Right atrium auricular region (tissue), 2 donors: ENCODE results near the gene SPPL2B. TPM values are rescaled to one million over a fixed set of nuclear protein-coding genes. Genes with fewer than 3 reads are reported as not detected.

Source experiments
- DNase-seq: peaks from one replicate; pipeline ENCODE4 v3.0.0-alpha.2; 2019; ENCODE audit warnings: low spot score
- H3K27ac ChIP-seq, 2 donors: fragments of 200-600 bp; sonication (generic); 1 replicate in 1 of 2; 2 replicates in 1 of 2; pipeline ENCODE4 v1.5.1; 2016 to 2019
- H3K27me3 ChIP-seq, 2 donors: fragments of 200-600 bp; sonication (generic); one replicate each; pipeline versions ENCODE4 v1.5.1 to v1.6.0; 2017 to 2019
- H3K36me3 ChIP-seq: fragments of 200-600 bp; sonication (generic); one replicate; pipeline ENCODE4 v1.5.1; 2016
- H3K4me1 ChIP-seq, 2 donors: fragments of 200-600 bp; sonication (generic); one replicate each; pipeline versions ENCODE4 v1.5.1 to v1.6.0; 2017 to 2019
- H3K4me3 ChIP-seq, 2 donors: fragments of 200-600 bp; sonication (generic); 1 replicate in 1 of 2; 2 replicates in 1 of 2; pipeline ENCODE4 v1.5.1; 2017 to 2019; ENCODE audit warnings: mild to moderate bottlenecking in 1 of 2, moderate library complexity in 1 of 2
- H3K9me3 ChIP-seq, 2 donors: fragments of 200-600 bp; sonication (generic); one replicate each; pipeline ENCODE4 v1.5.1; 2019
- total RNA-seq, 2 donors: library from RNA; depleted of rRNA; stranded (reverse); fragments of >200 nt; gene quantifications; one replicate each; pipeline ENCODE4 v1.1.0, GENCODE V29; 2016
- TF ChIP-seq, protein P1 (sequence below), 2 donors: fragments of 200-600 bp; sonication (generic); IDR thresholded peaks; one replicate each; pipeline ENCODE4 v1.5.1; 2019; ENCODE audit warnings: antibody characterized with exemption in 2 of 2

The SPPL2B gene
- total RNA-seq, 2 donors from 2014 or later = 16.7 to 19.8 TPM

DNA sequence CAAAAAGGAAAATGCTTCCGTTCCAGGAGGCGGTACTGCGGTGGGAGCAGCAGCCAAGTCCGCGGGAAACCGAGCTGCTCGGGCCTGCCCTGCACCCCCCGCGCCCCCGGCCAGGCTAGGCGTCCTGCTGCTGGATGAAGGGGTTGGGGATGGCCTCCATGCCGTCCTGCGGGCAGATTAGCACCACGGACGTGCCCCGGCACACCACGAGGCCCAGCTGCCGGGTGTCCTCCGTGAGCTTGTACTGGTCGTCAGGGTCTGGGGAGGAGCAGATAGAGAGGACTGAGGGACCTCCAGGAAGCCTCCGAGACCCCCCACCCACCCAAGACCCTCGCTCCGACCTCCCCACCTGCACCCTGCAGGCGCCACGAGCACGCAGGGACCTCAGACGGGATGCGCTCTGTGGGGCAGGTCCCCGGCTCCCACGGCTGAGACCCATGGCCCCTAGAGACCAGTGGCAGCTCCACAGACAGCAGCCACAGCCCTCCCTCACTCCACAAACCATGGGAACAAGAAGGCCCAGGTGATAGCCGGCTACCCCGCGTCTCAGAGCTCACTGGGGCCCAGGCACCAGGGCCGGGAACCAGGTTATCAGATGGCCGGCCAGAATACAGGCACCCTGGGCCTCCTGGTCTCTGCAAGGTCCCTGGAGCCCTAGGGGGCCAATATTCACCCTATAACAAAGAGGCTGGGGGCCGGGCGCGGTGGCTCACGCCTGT lies 6.8 kb upstream of the SPPL2B start:
- no peaks in the 10 kb centered on the region for H3K27me3 ChIP-seq
- H3K9me3 ChIP-seq = no peaks in the 10 kb centered on the region
- no peak overlapping the region for H3K4me3 ChIP-seq
- H3K4me1 ChIP-seq = peaks cover 0 to 4% of the 10 kb centered on the region in 2 donors
- no peak overlapping the region for H3K27ac ChIP-seq
- peaks cover 14% of the 10 kb centered on the region for H3K36me3 ChIP-seq
- TF ChIP-seq, protein P1, sequence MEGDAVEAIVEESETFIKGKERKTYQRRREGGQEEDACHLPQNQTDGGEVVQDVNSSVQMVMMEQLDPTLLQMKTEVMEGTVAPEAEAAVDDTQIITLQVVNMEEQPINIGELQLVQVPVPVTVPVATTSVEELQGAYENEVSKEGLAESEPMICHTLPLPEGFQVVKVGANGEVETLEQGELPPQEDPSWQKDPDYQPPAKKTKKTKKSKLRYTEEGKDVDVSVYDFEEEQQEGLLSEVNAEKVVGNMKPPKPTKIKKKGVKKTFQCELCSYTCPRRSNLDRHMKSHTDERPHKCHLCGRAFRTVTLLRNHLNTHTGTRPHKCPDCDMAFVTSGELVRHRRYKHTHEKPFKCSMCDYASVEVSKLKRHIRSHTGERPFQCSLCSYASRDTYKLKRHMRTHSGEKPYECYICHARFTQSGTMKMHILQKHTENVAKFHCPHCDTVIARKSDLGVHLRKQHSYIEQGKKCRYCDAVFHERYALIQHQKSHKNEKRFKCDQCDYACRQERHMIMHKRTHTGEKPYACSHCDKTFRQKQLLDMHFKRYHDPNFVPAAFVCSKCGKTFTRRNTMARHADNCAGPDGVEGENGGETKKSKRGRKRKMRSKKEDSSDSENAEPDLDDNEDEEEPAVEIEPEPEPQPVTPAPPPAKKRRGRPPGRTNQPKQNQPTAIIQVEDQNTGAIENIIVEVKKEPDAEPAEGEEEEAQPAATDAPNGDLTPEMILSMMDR (IDR thresholded peaks at IDR 0.05) = no peak
- DNase-seq = no peak

DNA sequence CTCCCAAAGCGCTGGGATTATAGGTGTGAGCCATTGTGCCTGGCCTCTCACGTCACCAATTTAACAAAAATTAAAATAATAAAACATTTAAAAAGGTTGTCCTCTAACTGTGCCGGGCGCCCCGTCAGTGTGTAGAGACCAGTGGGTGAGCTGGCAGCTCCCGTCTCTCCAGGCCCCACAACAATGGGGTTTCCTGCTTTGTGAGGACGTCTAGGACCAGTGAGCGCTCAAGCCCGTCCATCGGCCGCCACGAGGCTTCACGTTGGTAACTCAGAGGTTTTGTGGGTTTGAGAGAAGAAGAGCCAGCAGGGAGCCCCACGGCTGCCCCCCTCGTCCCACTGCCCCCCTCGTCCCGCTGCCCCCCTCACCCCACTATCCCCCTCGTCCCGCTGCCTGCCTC lies 4.8 kb upstream of the SPPL2B start:
- no peaks in the 10 kb centered on the region for H3K9me3 ChIP-seq
- no peak overlapping the region for H3K4me3 ChIP-seq
- H3K4me1 ChIP-seq = peaks cover 0 to 17% of the 10 kb centered on the region in 2 donors
- TF ChIP-seq, protein P1 (IDR thresholded peaks at IDR 0.05) = no peak
- H3K36me3 ChIP-seq = peaks cover 14% of the 10 kb centered on the region
- DNase-seq = no peak
- no peak overlapping the region for H3K27ac ChIP-seq
- H3K27me3 ChIP-seq = no peaks in the 10 kb centered on the region

DNA sequence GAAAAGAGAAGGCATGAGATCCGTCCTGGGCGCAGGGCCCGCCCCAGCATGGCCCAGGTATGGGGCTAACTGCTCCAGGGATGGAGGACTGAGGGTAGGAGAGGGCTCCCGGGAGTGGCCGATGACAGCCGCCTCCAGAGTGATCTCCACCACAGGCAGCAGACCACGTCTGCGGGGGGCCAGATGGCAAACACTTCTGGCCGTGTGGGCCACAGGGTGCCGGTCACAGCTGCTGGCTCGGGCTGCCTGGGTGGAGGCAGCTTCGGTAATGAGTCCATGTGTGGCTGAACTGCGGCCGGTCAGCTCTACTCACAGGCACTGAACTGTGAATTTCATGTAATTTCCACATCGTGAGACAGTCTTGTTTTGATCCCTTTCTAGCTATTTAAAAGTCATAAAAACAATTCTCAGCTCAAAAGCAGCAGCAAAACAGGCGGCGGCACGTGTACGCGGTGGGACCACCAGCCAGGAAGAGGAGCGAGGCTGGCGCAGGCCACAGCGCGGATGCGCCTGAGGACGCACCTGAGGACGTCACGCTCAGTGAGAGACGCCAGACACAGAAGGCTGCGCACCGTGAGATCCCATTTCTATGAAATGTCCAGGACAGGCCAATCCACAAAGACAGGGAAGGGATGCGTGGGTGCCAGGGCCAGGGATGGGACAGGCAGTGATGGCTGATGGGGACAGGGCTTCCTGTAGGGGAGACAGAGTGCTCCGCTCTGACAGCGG lies 4.1 kb upstream of the SPPL2B start:
- Histone ChIP-seq H3K4me1 (peaks cover 0 to 22% of the 10 kb centered on the region in 2 donors), H3K27me3 (no peaks in the 10 kb centered on the region), H3K27ac (no peak overlapping the region), H3K36me3 (peaks cover 14% of the 10 kb centered on the region), H3K4me3 (no peak overlapping the region), H3K9me3 (no peaks in the 10 kb centered on the region)
- TF ChIP-seq, protein P1 (IDR thresholded peaks at IDR 0.05) = no peak
- no peak for DNase-seq

DNA sequence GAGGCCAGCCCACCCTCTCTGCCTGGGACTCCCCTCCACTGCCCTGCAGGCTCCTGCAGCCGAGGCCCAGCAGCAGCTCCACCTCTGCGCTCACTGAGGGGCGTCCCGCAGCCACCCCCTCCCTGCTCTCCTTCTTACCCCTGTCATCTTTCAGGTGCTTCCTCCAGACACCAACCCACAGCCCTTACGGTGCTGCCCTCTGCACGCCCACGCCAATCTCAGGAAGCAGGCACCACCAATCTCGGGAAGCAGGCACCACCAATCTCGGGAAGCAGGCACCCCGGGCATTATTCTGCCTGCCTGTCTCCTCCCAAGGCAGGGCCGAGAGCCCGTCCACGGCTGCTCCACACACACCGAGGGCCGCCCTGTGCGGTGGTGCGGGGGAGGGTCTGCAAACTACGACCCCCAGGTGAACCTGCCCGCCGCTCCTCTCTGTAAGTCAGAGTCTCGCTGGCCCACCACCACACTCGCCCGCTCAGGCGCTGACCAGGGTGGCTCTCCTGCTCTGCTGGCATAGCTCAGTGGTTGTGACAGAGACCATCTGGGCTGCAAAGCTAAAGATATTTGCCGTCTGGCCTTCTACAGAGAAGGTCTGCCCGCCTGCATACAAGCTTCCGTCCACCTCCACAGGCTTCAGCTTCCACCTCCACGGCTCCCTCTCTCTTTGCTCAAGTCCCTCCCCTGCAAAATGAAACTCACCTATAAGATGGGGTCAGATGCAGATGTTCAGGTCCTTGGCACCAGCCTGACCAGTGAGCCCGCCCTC lies 3.0 kb upstream of the SPPL2B start:
- no peak for DNase-seq
- peaks cover 14% of the 10 kb centered on the region for H3K36me3 ChIP-seq

DNA sequence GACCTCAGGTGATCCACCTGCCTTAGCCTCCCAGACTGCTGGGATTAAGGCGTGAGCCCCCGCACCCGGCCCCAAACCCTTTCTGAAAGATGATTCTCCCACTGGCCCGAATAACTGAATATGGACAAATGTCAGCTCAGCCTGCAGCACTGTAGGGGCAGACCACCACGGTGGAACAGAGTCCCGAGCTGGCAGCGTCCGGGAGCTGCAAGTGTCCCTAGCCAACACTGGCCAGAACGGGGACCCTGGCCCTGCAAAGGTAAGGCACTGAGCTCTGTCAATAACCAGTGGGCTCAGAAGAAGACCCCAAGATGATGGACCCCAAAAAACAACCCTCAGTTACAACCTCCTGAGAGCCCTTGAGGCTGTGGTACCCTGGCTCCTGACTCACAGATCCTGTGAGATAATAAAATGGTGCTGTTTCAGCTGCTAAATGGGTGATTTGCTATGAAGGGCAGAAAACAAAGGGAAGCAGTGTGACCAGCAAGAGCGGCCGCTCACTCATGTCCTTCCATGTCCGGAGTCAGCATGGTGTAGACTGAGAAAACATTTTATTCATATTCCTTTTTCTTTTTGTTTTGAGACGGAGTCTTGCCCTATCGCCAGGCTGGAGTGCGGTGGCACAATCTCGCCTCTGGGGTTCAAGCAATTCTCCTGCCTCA lies 1.7 kb upstream of the SPPL2B start:
- Histone ChIP-seq H3K27ac (no peak overlapping the region), H3K4me3 (no peak overlapping the region), H3K36me3 (peaks cover 11% of the 10 kb centered on the region), H3K27me3 (no peaks in the 10 kb centered on the region), H3K9me3 (no peaks in the 10 kb centered on the region), H3K4me1 (peaks cover 0 to 47% of the 10 kb centered on the region in 2 donors)
- TF ChIP-seq, protein P1 (IDR thresholded peaks at IDR 0.05) = no peak
- DNase-seq = no peak

More for the DNA sequence above, 3.0 kb upstream of the SPPL2B start:
- no peaks in the 10 kb centered on the region for H3K27me3 ChIP-seq
- TF ChIP-seq, protein P1 (IDR thresholded peaks at IDR 0.05) = no peak
- H3K4me1 ChIP-seq = peaks cover 0 to 33% of the 10 kb centered on the region in 2 donors
- no peaks in the 10 kb centered on the region for H3K9me3 ChIP-seq
- H3K27ac ChIP-seq = no peak overlapping the region
- H3K4me3 ChIP-seq = no peak overlapping the region
